Measurements from ENCODE around the gene GABRP. TPM values are rescaled to one million over a fixed set of nuclear protein-coding genes. Genes with fewer than 3 reads are reported as not detected.

The GABRP gene
- not detected in 2 replicates for total RNA-seq (ENCODE audit: low replicate concordance)

GRCh38 chr5:170783498-170784247 is at the start of gene GABRP:
TSS of gene GABRP (plus strand) at chr5:170783725. CDS start at chr5:170788616, 4,891 bp downstream.

GRCh38 chr5:170861917-170862766 is 78.6 kb downstream of the GABRP start, which contains the start of gene RANBP17:
TSS of gene RANBP17 (plus strand) at chr5:170862018.

Other genes with a start within 250 kb of the GABRP start
- gene RANBP17, start 78.3 kb downstream of the GABRP start, total RNA-seq (ENCODE audit: low replicate concordance) = 2.7 and 6.2 TPM in 2 replicates